Smooth muscle cell (in vitro differentiated cells): ENCODE measurements around the gene DNAJC21. TPM values are rescaled to one million over a fixed set of nuclear protein-coding genes. Genes with fewer than 3 reads are reported as not detected.
A peak's percentile ranks its signal among the peaks of the same experiment; 100 is the strongest.
"Not testable (repeated sequence)": the region's sequence is repeated elsewhere in the genome, so short reads cannot be mapped to it uniquely, and the experiment has no call there.

ENCODE experiments used
- DNase-seq: peaks from one replicate; lab custom pipeline; 2025; ENCODE audit not compliant: unreplicated experiment; lab: John Stamatoyannopoulos, UW
- H2AFZ ChIP-seq: fragments of 200-600 bp; sonication (generic); 2 replicates; pipeline ENCODE4 v1.6.0; 2016; ENCODE audit warnings: antibody characterized with exemption, low read depth, mild to moderate bottlenecking
- H3F3A ChIP-seq: fragments of 200-600 bp; sonication (generic); 2 replicates; pipeline ENCODE4 v1.6.0; 2017; ENCODE audit warnings: antibody characterized with exemption, low read depth
- H3K27ac ChIP-seq: fragments of 200-600 bp; sonication (generic); 2 replicates; pipeline ENCODE4 v1.5.1; 2016; ENCODE audit warnings: low read depth, mild to moderate bottlenecking
- H3K27me3 ChIP-seq: fragments of 200-600 bp; sonication (generic); 2 replicates; pipeline ENCODE4 v1.6.1; 2016; ENCODE audit warnings: low read depth, mild to moderate bottlenecking
- H3K36me3 ChIP-seq: fragments of 200-600 bp; sonication (generic); 2 replicates; pipeline ENCODE4 v1.5.1; 2016; ENCODE audit warnings: low read depth
- H3K4me1 ChIP-seq: fragments of 200-600 bp; sonication (generic); 2 replicates; pipeline ENCODE4 v1.5.1; 2016; ENCODE audit warnings: low read depth
- H3K4me2 ChIP-seq: fragments of 200-600 bp; sonication (generic); 2 replicates; pipeline ENCODE4 v1.6.0; 2016; ENCODE audit warnings: mild to moderate bottlenecking
- H3K4me3 ChIP-seq: fragments of 200-600 bp; sonication (generic); 2 replicates; pipeline ENCODE4 v1.5.1; 2016; ENCODE audit warnings: mild to moderate bottlenecking
- H3K79me2 ChIP-seq: fragments of 200-600 bp; sonication (generic); 2 replicates; pipeline ENCODE4 v1.6.0; 2016; ENCODE audit warnings: low read depth, mild to moderate bottlenecking
- H3K9ac ChIP-seq: fragments of 200-600 bp; sonication (generic); 2 replicates; pipeline ENCODE4 v1.6.0; 2016; ENCODE audit warnings: low read depth
- H3K9me3 ChIP-seq: fragments of 200-600 bp; sonication (generic); replicated peaks from 2 replicates; pipeline ENCODE4 v1.5.1; 2016; ENCODE audit warnings: low read depth
- H4K20me1 ChIP-seq: fragments of 200-600 bp; sonication (generic); 2 replicates; pipeline ENCODE4 v1.6.0; 2016; ENCODE audit warnings: low read depth
- WGBS: methylation state at CpG from one replicate; pipeline ENCODE4 v1.1.7; 2016; ENCODE audit warnings: low lambda C conversion rate; 5-methylcytosine and 5-hydroxymethylcytosine counted together
- polyA plus RNA-seq: library from polyadenylated mRNA; unstranded; fragments of >200 nt; fragmentation: Nextera tagmentation; extraction: Ambion mirVana; gene quantifications from 2 replicates; pipeline ENCODE4 v1.2.1, GENCODE V29; 2016
- total RNA-seq: library from RNA; depleted of rRNA; stranded (reverse); fragments of >200 nt; gene quantifications from 2 replicates; pipeline ENCODE4 v1.2.3, GENCODE V29; 2014
- TF ChIP-seq, protein P1 (sequence below): fragments of 200-600 bp; sonication (generic); IDR thresholded peaks from 2 replicates; pipeline ENCODE4 v1.5.1; 2017; ENCODE audit warnings: borderline replicate concordance, mild to moderate bottlenecking, antibody characterized with exemption; ENCODE audit not compliant: insufficient read depth, poor library complexity, severe bottlenecking

The DNAJC21 gene
- total and polyA plus RNA-seq, 2 experiments from 2014 or later = 21.8 to 27.9 TPM

DNA sequence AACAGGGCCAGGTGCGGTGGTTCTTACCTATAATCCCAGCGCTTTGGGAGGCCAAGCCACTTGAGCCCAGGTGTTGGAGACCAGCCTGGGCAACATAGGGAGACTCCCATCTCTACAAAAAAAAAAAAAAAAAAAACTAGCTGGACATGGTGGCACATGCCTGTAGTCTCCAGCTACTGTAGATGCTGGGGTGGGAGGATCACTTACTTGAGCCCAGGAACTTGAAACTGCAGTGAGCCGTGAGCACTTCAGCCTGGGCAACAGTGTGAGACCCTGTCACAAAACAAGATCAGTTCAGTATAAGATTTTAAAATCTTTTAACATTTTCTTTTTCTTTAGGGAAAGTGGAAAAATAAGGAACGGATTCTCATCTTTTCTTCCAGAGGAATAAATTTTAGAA is 11.3 kb upstream of the DNAJC21 start:
- Histone ChIP-seq H3K4me3 (no peak overlapping the region), H3K4me2 (no peak overlapping the region)
- TF ChIP-seq, protein P1, sequence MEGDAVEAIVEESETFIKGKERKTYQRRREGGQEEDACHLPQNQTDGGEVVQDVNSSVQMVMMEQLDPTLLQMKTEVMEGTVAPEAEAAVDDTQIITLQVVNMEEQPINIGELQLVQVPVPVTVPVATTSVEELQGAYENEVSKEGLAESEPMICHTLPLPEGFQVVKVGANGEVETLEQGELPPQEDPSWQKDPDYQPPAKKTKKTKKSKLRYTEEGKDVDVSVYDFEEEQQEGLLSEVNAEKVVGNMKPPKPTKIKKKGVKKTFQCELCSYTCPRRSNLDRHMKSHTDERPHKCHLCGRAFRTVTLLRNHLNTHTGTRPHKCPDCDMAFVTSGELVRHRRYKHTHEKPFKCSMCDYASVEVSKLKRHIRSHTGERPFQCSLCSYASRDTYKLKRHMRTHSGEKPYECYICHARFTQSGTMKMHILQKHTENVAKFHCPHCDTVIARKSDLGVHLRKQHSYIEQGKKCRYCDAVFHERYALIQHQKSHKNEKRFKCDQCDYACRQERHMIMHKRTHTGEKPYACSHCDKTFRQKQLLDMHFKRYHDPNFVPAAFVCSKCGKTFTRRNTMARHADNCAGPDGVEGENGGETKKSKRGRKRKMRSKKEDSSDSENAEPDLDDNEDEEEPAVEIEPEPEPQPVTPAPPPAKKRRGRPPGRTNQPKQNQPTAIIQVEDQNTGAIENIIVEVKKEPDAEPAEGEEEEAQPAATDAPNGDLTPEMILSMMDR = no peak

DNA sequence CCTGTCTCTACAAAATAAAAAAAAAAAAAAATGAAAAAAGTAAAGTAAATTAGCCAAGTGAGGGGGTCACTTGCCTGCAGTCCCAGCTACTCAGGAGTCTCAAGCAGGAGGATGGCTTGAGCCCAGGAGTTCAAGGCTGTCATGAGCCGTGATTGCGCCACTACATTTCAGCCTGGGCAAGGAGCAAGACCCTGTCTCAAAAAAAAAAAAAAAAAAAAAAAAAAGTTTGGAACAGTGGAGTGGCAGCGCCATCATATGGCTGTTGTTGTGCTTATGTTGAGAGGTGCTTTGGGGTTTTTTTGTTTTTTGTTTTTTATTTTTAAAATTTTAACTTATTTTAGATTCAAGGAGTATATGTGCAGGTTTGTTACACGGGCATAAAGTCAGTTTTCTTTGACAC is 10.3 kb upstream of the DNAJC21 start:
- Histone ChIP-seq H3K36me3 (peaks cover 14% of the 10 kb centered on the region), H3K4me2 (no peak overlapping the region), H2AFZ (no peak overlapping the region), H3K4me1 (peaks cover 14% of the 10 kb centered on the region), H3F3A (peaks cover 9% of the 10 kb centered on the region), H4K20me1 (no peaks in the 10 kb centered on the region), H3K4me3 (no peak overlapping the region), H3K27ac (peak overlapping the region; percentile 30), H3K9ac (no peak overlapping the region), H3K79me2 (peaks cover 55% of the 10 kb centered on the region), H3K9me3 (no peaks in the 10 kb centered on the region), H3K27me3 (no peaks in the 10 kb centered on the region)
- 89% methylated on average over 4 of the region's 4 CpGs for WGBS
- no peak for DNase-seq
- TF ChIP-seq, protein P1 = peak; percentile 23

More for the DNA sequence above, 11.3 kb upstream of the DNAJC21 start:
- Histone ChIP-seq H3K4me1 (peaks cover 21% of the 10 kb centered on the region), H4K20me1 (no peaks in the 10 kb centered on the region), H3K9ac (no peak overlapping the region), H3K79me2 (peaks cover 66% of the 10 kb centered on the region), H3K9me3 (no peaks in the 10 kb centered on the region), H3K27ac (no peak overlapping the region), H3K27me3 (no peaks in the 10 kb centered on the region), H3K36me3 (peaks cover 14% of the 10 kb centered on the region), H3F3A (peaks cover 8% of the 10 kb centered on the region), H2AFZ (no peak overlapping the region)
- 91% methylated on average over 4 of the region's 4 CpGs for WGBS
- DNase-seq = no peak

DNA sequence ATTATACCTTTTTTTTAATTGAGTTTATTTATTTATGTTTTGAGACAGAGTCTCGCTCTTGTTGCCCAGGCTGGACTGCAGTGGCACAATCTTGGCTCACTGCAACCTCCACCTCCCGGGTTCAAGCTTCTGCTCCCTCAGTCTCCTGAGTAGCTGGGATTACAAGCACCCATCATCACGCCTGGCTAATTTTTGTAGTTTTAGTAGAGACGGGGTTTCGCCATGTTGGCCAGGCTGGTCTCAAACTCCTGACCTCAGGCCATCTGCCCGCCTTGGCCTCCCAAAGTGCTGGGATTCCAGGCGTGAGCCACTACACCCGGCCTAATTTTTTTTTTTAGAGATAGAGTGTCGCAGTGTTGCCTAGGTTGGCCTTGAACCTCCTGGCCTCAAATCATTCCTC is 6.1 kb upstream of the DNAJC21 start:
- Histone ChIP-seq H3K36me3 (peaks cover 22% of the 10 kb centered on the region), H3F3A (peaks cover 18% of the 10 kb centered on the region), H3K9ac (peak overlapping the region; percentile 38), H3K27ac (peak overlapping the region; percentile 84), H3K79me2 (peaks cover 25% of the 10 kb centered on the region)
- H4K20me1 ChIP-seq, H2AFZ ChIP-seq, H3K4me1 ChIP-seq, DNase-seq, H3K4me3 ChIP-seq, H3K9me3 ChIP-seq, H3K27me3 ChIP-seq, H3K4me2 ChIP-seq: not testable (repeated sequence)
- WGBS = 94% methylated on average over 9 of the region's 9 CpGs

DNA sequence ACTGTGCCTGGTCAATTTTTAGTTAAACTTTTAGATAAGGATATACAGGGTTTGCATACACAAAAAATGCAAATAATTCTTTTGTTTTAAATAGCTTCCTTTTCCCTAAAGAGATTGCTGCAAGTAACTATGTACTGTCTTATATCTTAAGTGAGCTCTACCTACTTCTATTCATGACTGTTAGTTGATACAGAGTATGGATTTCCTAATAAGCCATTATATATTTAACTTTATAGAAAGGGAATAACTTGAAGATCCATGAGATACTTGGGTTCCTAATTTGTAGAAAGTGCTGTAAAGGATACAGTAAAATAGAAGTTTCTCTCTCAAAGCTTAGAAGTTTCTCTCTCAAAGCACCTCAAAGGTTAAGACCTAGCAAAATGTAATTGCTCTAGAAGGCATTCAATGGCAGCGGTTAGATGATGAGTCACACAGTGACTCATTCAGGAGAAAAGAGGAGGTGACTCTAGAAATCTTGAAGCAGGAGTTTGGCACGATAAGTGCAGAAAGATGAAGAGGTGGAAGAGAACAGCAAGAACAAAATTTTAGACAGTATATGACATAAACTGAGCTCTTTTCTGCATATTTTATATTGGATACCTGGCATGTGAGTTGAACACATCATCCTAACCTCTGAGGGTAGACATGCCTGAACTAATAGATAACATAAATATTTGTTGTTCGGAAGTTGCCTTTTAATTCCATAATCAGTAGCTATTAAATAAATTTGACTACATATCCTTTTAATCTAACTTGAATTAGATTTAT is 5.5 kb upstream of the DNAJC21 start:
- peaks cover 4% of the 10 kb centered on the region for H3K4me1 ChIP-seq
- peaks cover 22% of the 10 kb centered on the region for H3K36me3 ChIP-seq
- no peaks in the 10 kb centered on the region for H3K27me3 ChIP-seq
- no peaks in the 10 kb centered on the region for H4K20me1 ChIP-seq
- peaks cover 24% of the 10 kb centered on the region for H3F3A ChIP-seq
- TF ChIP-seq, protein P1 = no peak
- peaks cover 19% of the 10 kb centered on the region for H3K79me2 ChIP-seq
- no peak overlapping the region for H2AFZ ChIP-seq
- H3K4me3 ChIP-seq = no peak overlapping the region
- H3K9me3 ChIP-seq = no peaks in the 10 kb centered on the region
- 38% methylated on average over 3 of the region's 3 CpGs for WGBS
- H3K4me2 ChIP-seq = peak overlapping the region; percentile 63
- H3K27ac ChIP-seq = peak overlapping the region; percentile 84
- H3K9ac ChIP-seq = peak overlapping the region; percentile 38
- no peak for DNase-seq
